ENCODE data around the gene LSS.
"Not testable (repeated sequence)": the region's sequence is repeated elsewhere in the genome, so short reads cannot be mapped to it uniquely, and the experiment has no call there.

The LSS gene

DNA sequence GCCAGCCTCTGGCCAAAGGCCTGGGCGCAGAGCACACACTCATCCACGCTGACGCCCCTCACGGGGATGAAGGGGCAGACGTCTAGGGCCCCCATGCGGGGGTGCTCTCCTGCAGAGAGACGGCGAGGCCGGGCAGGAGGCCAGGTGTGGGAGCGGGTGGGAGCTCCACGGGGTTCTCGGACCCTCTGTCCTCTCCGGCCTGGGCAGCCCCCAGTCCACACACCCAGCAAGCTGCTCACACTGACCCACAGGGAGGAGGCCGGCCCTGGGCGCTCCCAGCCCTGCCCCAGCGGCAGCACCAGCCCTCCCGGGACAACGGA is 75.7 kb downstream of the LSS start:
- DNase-seq (ENCODE audit: low spot score): no peak

DNA sequence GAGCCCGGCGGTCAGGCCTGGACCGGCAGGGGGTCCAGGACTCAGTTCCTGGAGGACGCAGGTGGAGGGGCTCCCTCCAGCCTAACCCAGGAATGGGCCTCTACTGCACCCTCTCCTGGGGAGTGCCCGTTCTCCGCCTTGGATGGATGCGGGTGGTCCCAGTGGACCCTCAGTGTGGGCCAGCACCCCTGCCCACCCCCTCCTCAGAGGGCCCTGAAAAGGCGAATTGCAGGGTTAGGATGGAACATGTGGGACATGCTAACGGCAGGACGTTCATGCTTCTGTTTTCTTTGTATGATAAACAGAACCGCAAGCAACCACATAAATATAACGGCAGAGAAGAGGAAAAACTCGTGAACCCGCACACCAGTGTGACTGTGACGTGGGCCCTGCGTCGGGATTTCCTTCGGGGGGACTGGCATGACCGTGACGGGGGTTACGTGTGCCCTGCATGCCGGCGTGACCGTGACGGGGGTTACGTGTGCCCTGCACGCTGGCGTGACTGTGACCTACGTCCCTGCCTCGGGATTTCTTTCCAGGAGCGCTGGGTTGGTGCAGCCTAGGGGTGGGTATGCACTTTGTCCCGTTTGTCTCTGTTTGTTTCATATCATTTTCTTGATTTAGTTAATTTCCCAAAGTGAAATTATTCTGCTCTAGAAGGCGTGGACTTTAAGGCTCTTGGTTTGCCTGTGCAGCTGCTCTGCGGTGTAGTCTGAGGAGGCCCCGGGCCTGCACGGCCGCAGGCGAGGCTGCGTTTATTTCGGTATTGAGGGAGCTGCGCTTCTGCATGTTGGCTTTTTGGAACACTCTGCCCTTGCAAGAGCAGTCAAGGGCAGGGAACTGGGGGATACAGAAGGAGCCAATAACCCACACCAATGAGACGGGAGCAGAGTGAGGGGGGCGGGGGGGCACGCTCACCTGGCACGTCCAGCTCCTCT is 76.3 kb downstream of the LSS start:
- no peak for DNase-seq (ENCODE audit: low spot score)

DNA sequence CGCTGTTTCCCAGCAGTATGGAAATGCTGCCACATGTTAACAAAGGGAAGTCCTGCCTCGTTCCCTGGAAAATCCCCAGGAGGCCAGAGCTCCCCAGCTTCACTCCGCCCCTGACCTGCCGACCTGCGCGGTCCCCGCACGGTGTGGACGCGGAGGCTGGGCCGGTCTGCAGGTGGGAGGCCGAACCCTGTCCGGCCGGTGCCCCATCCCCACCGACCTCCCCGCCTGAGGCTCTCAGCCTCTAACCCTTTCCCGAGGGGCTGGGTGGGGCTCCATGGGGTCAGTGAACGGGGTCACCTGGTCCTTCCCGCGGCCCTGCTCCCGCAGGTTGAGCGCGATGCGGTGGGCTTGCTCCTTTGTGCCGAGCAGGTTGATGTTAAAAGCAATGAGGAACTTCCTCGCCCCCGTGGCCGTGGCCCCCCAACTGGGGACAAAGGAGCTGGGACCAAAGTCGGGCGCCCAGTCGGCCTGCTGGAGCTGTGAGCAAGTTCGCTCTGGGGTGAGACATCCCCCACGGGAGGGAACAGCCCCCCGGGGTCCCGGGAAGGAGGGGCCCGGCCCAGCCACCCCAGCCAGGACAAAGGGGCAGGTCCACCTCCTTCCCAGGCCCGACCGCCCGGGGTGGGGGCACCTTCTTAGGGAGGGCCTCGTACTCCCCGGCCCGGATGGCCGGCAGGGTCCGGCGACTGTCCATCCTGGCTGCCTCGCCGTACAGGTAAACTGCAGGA is 77.1 kb downstream of the LSS start:
- no peak for DNase-seq (ENCODE audit: low spot score)

DNA sequence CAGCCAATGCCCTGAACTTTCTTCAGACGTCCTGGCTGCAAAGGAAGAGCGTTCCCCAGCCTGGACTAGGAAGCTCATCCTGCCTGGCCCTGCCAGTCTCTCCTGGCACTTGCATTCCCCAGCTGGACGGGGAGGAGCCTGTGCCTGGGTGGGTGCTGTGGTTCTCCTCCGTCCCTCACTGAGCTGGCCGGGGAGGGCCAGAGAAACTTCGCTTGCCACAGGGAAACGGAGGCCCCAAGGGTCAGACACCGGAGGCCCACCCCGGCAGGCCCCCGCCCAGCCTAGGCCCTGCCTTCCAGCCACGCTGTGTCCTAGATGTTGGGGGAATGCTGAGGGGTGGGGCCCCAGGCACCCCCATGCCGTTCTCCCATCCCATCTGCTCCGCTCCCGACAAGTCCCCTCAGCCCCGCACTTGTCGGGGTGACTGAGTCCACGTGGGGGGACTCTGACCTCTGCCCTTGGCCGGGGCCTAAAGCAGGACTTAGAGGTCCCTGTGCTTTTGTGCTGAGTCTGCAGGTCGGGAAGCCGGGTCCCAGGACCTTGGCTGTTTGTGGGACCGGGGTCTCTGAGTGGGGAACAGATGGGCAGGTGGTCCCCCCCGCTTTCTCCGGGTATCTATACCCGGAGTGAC is 78.0 kb downstream of the LSS start:
- DNase-seq (ENCODE audit: low spot score): no peak

DNA sequence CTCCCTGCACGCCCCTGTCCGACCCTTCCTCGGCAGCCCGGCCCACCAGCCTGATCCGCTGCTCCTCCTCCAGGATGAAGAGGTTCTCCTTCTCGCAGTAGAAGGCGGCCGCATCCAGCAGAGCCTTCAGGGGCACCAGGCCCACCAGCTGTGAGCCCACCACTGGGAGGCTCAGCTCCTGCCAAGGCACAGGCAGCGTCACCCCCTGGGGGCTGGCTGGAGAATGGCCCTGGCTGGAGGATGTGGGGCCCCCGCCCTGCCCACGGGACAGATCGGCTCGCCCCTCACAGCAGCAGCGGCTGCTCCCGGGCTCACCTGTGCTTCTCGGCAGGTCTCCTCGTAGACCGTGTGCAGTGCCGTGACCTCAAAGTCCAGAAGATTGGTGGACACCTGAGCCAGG is 78.5 kb downstream of the LSS start:
- DNase-seq (ENCODE audit: low spot score): no peak

DNA sequence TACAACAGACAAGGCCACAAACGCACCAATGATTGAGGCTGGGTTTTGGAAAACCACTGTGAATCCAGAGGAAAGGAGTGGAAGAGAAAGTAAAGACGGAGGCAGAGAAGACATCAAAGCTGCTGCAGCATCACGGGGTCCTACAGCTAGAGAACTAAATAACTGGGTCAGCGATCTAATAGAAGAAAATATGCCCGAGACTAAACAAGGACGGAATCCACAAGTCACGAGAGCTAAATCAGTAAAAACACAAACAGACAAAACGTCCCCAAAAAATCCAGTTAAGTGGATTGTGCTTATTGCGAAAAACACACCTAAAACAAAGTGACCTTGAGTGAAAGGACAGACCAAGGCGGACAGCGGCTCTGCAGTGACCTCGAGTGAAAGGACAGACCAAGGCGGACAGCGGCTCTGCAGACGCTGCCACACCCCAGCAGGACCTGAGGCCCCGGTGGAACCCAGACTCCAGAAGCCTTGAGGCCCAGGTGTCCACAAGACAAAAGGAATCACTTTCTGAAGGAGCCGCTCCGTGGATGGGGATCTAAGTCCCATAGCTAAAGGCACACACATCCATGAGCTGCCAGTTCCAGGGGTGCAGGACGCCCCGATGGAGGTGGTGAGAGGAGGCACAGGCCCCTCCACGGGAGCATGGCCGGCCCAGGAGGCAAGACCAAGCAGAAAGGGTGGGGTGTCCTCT is 79.2 kb downstream of the LSS start:
- no peak for DNase-seq (ENCODE audit: low spot score)

DNA sequence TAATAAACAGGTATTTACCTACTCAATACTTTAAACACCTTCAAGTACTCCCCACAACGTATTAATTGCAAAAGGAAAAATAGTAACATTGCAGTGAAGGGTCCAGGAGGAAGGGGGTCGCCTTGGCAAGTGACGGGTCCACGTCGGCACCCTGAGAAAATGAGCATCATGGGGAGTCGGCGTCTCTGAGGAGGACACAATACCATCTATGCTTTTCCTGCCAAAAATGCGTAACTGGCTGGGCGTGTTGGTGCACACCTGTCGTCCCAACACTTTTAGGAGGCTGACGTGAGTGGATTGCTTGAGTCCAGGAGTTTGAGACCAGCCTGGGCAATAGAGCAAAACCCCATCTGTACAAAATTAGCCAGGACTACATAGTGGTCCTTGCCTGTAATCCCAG is 80.5 kb downstream of the LSS start:
- no peak for DNase-seq (ENCODE audit: low spot score)

DNA sequence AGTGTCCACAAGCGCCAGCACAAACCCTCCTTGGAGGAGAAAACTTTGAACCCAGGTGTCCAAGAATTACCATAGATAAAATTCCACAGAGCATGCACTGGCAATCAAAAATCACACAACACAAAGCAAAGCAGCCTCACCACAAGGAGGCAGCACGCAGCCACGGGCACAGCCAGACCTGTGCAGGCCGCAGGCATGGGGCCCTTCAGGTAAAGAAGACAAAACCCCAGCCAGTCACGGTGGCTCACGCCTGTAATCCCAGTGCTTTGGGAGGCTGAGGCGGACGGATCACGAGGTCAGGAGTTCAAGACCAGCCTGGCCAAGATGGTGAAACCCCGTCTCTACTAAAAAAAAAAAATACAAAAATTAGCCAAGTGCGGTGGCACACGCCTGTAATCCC is 81.1 kb downstream of the LSS start:
- DNase-seq (ENCODE audit: low spot score): peak; percentile 88

DNA sequence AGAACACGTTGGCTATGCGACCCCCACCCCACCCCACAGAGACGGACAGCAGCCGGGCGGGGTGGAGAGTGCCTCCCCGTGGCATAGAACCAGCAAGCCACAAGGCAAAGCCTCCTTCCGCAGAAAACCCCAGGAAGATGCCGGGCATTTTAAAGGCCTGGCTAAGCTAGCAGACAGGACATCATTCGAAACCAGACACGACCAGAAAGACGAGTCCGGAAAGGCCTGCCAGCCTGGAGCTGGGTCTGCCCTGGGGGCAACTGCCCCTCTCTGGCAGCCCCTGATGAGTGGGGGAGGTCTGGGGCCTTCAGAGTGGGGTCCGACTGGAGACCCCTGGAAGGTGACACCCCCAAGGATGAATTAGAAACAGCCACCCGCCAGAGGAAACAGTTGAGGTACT is 81.7 kb downstream of the LSS start:
- no peak for DNase-seq (ENCODE audit: low spot score)

DNA sequence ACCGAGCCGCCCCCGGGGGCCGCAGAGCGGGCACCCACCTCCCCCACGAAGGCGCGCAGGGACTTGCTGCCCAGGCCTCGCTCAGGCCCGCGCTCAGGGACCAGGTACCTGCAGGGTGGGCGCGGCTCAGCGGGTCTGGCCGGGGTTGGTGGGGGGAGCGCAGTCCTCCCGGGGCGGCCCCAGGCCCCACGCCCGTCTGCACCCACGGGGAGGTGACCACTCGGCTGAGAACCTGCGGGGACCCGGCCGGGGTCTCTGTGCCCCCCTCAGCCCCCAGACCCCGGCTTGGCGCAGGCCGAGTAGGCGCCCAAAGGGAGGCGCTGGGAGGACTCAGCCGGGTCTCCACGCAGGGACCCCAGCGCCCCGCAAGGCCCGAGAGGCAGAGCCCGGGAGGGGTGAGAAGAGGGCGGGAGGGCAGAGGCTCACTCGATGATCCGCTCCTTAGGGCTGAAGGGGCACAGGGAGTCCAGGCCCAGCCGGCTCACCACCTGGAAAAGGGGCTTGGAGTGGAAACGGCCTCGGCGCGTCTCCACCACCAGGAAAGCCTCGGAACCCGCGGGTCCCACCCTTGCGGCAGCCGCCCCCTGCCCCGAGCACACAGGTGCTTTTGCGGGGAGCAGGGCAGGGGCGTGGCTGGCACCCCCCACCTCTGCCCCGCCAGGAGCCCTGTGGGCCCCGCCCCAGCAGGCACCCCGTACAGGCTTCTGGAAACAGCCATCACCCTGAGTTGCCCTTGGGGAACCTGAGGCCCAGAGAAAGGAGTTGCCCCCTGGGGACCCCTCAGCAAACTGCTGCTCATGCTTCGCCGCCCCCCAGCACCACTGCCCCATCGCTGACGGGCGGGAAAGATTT is 82.5 kb downstream of the LSS start:
- DNase-seq (ENCODE audit: low spot score): no peak

DNA sequence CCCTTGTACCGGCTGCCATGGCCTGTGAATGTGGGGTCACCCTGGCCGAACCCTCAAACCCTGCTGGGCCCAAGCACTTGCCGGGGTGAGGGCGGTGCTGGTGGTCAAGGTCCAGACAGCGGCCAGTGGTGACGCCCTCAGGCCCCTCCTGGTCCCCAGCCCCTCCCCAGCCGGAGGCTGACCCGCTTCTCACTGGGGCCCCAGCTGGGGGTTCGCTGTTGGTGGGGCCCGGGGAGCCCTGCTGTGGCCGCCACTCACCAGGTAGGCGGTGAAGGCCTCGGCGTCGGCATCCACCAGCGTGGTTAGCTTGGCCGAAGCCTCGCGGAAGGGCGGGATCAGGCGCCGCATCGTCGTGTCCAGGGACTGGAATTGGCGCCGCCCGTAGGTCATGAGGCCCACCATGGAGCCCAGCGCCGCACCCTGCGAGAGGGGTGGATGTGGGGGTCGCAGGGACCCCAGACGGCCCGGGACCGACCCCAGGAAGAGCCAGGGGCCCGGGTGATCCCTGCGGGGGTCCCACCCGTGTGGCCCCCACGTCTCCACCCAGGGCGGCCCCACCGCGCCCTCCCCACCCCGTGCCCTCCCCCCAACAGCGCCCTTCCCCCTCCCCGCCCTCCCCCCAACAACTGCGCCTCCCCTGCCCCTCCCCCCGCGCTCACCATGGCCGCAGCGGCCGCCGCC is 83.3 kb downstream of the LSS start:
- no peak for DNase-seq (ENCODE audit: low spot score)

DNA sequence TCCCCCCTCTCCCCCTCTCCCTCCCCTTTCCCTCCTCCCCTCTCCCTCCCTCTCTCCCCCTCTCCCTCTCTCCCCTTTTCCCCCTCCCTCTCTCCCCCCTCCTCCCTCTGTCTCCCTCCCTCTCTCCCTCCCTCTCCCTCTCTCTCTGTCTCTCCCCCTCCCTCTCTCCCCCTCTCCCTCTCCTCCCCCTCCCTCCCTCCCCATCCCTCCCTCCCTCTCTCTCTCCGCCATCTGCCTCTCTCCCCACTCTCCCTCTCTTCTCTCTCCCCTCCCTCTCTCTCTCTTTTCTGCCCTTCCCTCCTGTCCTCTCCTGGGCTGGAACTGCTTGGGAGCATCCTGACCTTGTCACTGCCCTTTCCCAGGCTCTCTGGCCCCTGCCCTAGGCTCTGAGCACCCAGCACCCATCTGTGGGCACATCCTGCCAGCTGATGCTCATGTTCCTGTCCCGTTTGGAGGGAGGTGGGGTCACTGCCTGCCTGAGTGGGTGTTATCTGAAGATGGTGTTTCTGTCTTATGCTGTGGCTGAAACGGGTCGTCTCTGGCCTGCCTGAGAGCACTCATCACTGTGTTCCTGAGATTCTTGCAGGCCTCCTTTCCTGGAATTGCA is 84.0 kb downstream of the LSS start:
- no peak for DNase-seq (ENCODE audit: low spot score)

DNA sequence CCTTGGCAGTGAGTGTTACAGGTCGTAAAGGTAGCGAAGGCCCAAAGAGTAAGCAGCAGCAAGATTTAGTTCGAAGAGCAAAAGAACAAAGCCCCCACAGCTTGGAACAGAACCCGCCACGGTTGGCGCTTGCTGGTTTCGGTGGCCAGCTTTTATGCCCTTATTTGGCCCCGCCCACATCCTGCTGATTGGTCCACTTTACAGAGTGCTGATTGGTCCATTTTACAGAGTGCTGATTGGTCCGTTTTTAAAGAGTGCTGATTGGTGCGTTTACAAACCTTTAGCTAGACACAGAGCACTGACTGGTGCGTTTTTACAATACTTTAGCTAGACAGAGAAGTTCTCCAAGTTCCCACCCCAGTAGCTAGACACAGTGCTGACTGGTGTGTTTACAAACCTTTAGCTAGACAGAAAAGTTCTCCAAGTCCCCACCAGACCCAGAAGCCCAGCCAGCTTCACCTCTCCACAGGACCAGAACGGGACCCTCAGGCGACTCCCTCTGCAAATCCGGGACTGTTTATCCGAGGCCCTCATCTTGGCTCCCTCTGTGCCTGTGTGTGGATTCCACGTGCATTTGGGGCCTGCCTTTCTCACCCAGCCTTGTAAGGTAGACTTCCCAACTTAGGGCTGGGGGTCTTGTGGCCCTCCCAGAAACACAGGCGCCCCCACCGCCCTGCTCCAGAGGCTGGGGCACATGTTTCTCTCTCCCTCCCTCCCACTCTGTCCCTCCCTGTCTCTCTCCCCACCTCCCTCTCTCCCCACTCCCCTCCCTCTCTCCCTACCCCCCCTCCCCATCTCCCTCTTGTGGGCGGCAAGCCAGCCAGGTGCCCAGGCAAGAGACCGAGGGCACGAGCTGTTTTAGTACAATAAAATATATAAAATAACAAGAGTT is 85.7 kb downstream of the LSS start:
- DNase-seq (ENCODE audit: low spot score): no peak

DNA sequence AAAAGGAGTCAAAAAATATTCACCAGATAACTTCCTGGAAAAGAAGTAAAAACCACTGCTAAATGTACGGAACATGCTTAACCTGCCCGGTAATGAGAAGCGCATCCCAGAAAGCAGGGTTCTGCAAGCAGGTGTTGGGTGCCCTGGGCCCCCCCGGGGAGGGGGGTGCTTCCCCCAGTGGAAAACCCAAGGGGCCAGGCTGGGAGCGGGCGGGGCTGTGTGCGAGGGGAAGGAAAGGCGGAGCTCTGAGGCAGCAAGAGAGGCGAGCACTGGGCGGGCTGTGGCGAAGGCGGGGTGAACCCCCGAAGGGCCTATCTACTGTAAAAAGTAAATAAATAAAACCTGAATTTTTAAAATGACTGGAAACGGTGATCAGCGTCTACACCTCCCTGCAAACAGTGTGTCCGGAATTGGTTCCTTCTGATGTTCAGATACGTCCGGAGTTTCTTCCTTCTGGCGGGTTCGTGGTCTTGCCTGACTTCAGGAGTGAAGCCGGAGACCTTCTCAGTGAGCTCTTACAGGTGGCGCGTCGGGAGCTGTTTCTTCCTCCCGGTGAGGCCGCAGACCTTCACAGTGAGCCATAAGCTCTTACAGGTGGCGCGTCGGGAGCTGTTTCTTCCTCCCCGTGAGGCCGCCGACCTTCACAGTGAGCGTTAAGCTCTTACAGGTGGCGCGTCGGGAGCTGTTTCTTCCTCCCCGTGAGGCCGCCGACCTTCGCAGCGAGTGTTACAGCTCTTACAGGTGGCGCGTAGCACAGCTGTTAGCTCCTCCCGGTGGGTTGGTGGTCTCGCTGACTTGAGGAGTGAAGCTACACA is 86.6 kb downstream of the LSS start:
- DNase-seq (ENCODE audit: low spot score): no peak

DNA sequence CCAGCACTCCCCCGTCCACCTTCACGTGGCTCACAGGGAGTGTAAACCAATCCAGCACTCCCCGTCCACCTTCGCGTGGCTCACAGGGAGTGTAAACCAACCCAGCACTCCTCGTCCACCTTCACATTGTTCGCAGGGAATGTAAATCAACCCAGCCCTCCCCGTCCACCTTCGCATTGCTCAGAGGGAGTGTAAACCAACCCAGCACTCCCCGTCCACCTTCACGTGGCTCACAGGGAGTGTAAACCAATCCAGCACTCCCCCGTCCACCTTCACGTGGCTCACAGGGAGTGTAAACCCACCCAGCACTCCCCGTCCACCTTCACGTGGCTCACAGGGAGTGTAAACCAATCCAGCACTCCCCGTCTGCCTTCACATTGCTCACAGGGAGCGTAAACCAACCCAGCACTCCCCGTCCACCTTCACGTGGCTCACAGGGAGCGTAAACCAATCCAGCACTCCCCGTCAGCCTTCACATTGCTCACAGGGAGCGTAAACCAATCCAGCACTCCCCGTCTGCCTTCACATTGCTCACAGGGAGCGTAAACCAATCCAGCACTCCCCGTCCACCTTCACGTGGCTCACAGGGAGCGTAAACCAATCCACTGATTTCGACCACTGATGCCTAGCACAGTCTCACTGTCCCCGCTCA is 88.1 kb downstream of the LSS start:
- not testable (repeated sequence) for DNase-seq (ENCODE audit: low spot score)

DNA sequence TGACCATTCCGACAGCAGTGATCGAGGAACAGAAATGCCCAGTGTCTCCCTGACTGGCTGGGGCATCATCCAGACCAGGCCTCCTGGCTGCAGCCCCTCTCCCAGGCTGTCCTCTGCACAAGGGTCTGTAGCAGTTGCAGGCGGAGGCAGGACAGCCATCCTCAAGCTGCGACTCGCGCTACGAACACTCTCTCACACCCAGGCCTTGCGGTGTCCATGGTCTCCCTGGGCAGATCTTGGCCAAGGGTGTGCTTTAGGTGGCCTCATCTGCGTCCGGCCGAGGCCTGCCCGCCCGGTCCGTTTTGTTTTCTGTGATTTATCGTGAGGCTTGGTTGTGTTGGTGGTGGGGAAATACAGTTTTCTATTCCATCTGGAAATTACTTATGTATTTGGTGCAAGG is 88.9 kb downstream of the LSS start:
- no peak for DNase-seq (ENCODE audit: low spot score)

DNA sequence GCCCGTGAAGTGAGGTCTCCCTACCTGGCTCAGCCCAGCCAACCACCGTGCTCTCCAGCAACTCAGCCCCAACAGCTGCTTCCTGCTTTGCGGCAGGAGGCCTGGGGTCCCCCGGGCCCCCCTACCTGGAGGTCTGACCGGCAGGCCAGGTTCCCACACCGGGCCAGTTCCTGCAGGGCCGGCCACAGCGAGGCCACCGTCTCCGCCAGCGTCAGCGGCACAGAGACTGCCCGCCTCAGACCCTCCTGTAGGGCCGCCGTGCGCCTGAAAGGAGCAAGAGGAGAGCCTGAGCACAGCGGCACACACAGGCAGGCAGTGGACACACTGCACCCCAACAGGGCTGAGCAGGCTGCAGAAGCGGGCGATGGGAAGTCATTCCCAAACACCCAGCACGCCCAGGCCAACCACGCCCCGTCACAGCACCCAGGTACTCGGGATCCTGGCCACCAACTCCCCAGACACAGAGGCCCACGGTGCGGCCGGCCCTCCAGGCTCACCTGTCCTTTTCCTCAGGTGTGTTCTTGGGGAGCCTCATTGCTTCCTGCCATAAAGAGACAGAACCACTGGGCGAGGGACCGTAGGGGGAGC is 90.1 kb downstream of the LSS start:
- DNase-seq (ENCODE audit: low spot score): no peak
